Activated CD4-positive, alpha-beta memory T cell treated with anti-CD3 and anti-CD28 coated beads, Interleukin-2, amount 10 ng/mL, durations not matched to agents 7 days and 5 days (primary cell): Measurements from ENCODE around the gene ELMOD2. TPM values are rescaled to one million over a fixed set of nuclear protein-coding genes. Genes with fewer than 3 reads are reported as not detected.

ENCODE experiments used
- CTCF ChIA-PET: fragments of 350-600 bp; sonication (Branson Sonifier 250); formaldehyde crosslinking; loops from one replicate; lab custom pipeline; 2021; ENCODE audit warnings: antibody characterized with exemption, inconsistent platforms; lab: Charles Lee
- POLR2A ChIA-PET: fragments of 350-600 bp; sonication (Branson Sonifier 250); formaldehyde crosslinking; loops from one replicate; lab custom pipeline; 2021; ENCODE audit warnings: antibody characterized with exemption; lab: Charles Lee
- DNase-seq: peaks from one replicate; pipeline ENCODE4 v3.0.0-alpha.2; 2020
- H3K27ac Mint-ChIP-seq: one replicate; pipeline ENCODE4 v1.8.0; 2021; ENCODE audit warnings: mild to moderate bottlenecking, mixed read lengths
- H3K27me3 Mint-ChIP-seq: one replicate; pipeline ENCODE4 v1.8.0; 2021; ENCODE audit warnings: mixed read lengths
- H3K36me3 Mint-ChIP-seq: one replicate; pipeline ENCODE4 v1.8.0; 2021; ENCODE audit warnings: low read depth, mixed read lengths
- H3K4me1 Mint-ChIP-seq: one replicate; pipeline ENCODE4 v1.8.0; 2021; ENCODE audit warnings: mixed read lengths
- H3K4me3 Mint-ChIP-seq: one replicate; pipeline ENCODE4 v1.8.0; 2021; ENCODE audit warnings: mild to moderate bottlenecking, mixed read lengths
- H3K9me3 Mint-ChIP-seq: one replicate; pipeline ENCODE4 v1.8.0; 2021; ENCODE audit warnings: mixed read lengths
- total RNA-seq, 2 experiments: library from RNA; stranded (reverse); gene quantifications; one replicate each; pipeline ENCODE4 v1.2.3, GENCODE V29; 2021

Gene ELMOD2
- total RNA-seq, 2 experiments from 2014 or later = 17.0 to 19.3 TPM

GRCh38 chr4:140602714-140603113 lies 78.7 kb downstream of the ELMOD2 start:
- CTCF ChIA-PET = no interaction called here
- H3K36me3 Mint-ChIP-seq = no peaks in the 10 kb centered on the region
- DNase-seq = no peak
- no peak overlapping the region for H3K4me3 Mint-ChIP-seq
- H3K27ac Mint-ChIP-seq = no peak overlapping the region
- POLR2A ChIA-PET = no interaction called here
- no peaks in the 10 kb centered on the region for H3K9me3 Mint-ChIP-seq
- H3K27me3 Mint-ChIP-seq = peaks cover 12% of the 10 kb centered on the region
- H3K4me1 Mint-ChIP-seq = no peaks in the 10 kb centered on the region

- peaks cover 13% of the 10 kb centered on the region for H3K27me3 Mint-ChIP-seq
- POLR2A ChIA-PET = no interaction called here
- no peaks in the 10 kb centered on the region for H3K9me3 Mint-ChIP-seq
- no peaks in the 10 kb centered on the region for H3K36me3 Mint-ChIP-seq
- no peak overlapping the region for H3K4me3 Mint-ChIP-seq
- no peak overlapping the region for H3K27ac Mint-ChIP-seq
- no peaks in the 10 kb centered on the region for H3K4me1 Mint-ChIP-seq
- CTCF ChIA-PET = no interaction called here
- DNase-seq = no peak
Observed at GRCh38 chr4:140603286-140603685, 79.3 kb downstream of the ELMOD2 start.

Other genes starting within 250 kb of the ELMOD2 start
- 10 to 100 TPM; 24.5 to 25.0 TPM for gene SCOC, start 150.5 kb upstream of the ELMOD2 start, total RNA-seq
- gene CLGN, start 96.5 kb upstream of the ELMOD2 start, total RNA-seq = under 1 TPM in 1 of 2 experiments, not detected in 1; 0.25 TPM
- not detected for gene MGAT4D, start 25.9 kb upstream of the ELMOD2 start, total RNA-seq
- gene UCP1, start 44.8 kb downstream of the ELMOD2 start, total RNA-seq = not detected
- gene TBC1D9, start 232.2 kb downstream of the ELMOD2 start, total RNA-seq = under 1 TPM in 1 of 2 experiments, not detected in 1; 0.15 TPM